GM06990 (cell line): Measurements from ENCODE around the gene BOD1L1.
"Not testable (repeated sequence)": the region's sequence is repeated elsewhere in the genome, so short reads cannot be mapped to it uniquely, and the experiment has no call there.

Experiments used
- DNase-seq: peaks from one replicate; pipeline ENCODE4 v3.0.0-alpha.2; 2011; ENCODE audit not compliant: insufficient read length; ENCODE audit errors: extremely low read depth
- H3K27me3 ChIP-seq: replicated peaks from 2 replicates; pipeline ENCODE4 v1.6.0; 2011; ENCODE audit warnings: low read length; ENCODE audit not compliant: control insufficient read depth, insufficient read depth
- H3K36me3 ChIP-seq: 2 replicates; pipeline ENCODE4 v1.5.1; 2011; ENCODE audit warnings: low read length; ENCODE audit not compliant: control insufficient read depth, insufficient read depth
- H3K4me3 ChIP-seq: replicated peaks from 2 replicates; pipeline ENCODE4 v1.5.1; 2011; ENCODE audit warnings: low read depth, mild to moderate bottlenecking, control low read depth, low read length
- CTCF ChIP-seq: IDR thresholded peaks from 2 replicates; pipeline ENCODE4 v1.5.1; 2011; ENCODE audit warnings: low read length, control low read depth, mild to moderate bottlenecking, inconsistent platforms; ENCODE audit not compliant: insufficient read depth, poor library complexity, severe bottlenecking

BOD1L1 gene

DNA sequence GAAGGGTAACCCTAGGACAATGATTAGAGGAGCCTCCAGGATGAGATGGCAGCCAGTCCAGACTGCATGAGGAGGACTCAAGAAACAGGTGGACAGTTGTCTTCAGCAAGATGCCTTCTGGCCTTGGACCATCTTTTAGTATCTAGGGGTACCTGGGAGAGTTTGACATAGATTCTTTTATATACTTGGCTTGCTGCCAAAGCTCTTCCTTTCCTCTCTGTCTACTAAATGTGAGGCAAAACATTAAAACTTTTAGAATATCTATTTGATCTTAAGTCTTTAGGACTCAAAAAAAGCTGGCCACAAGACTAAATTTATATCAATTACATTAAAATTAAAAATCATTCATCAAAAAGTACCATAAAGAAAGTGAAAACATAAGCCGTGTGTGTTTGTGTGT, 64.6 kb downstream of the BOD1L1 start:
- no peak for TF ChIP-seq CTCF
- DNase-seq, result no peak
- Histone ChIP-seq H3K4me3 (no peak overlapping the region), H3K27me3 (no peaks in the 10 kb centered on the region), H3K36me3 (no peaks in the 10 kb centered on the region)

- no peak overlapping the region for H3K4me3 ChIP-seq
- TF ChIP-seq CTCF, result no peak
- no peak for DNase-seq
Observed at GRCh38 chr4:13561673-13562072, 65.9 kb downstream of the BOD1L1 start.

GRCh38 chr4:13560111-13560510, 67.4 kb downstream of the BOD1L1 start:
- DNase-seq, H3K4me3 ChIP-seq, H3K36me3 ChIP-seq, H3K27me3 ChIP-seq: not testable (repeated sequence)

More at GRCh38 chr4:13561673-13562072, 65.9 kb downstream of the BOD1L1 start:
- Histone ChIP-seq H3K27me3 (no peaks in the 10 kb centered on the region), H3K36me3 (no peaks in the 10 kb centered on the region)

GRCh38 chr4:13559413-13559812, 68.1 kb downstream of the BOD1L1 start:
- no peak for DNase-seq
- TF ChIP-seq CTCF, result no peak

DNA sequence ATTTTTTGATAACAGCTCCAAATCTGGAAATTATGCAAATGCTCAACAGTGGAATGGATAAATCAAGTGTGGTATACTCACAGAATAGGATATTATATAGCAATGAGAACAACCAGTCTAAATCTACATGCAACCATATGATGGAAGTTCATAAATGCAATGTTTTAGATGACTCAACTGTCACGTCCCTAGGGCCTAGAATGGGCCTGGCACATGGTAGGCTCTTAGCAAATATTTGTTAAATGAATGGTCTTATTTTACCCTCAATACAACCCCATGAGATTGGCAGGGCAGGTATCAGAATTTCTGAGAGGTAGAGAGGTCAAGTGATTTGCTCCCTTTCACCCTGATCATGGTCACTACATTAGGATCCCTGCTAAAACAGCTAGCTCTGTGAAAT, 68.6 kb downstream of the BOD1L1 start:
- TF ChIP-seq CTCF, result no peak
- no peak for DNase-seq
- H3K36me3 ChIP-seq, result no peaks in the 10 kb centered on the region
- no peak overlapping the region for H3K4me3 ChIP-seq
- H3K27me3 ChIP-seq, result no peaks in the 10 kb centered on the region

More at GRCh38 chr4:13559413-13559812, 68.1 kb downstream of the BOD1L1 start:
- no peak overlapping the region for H3K4me3 ChIP-seq
- no peaks in the 10 kb centered on the region for H3K36me3 ChIP-seq
- no peaks in the 10 kb centered on the region for H3K27me3 ChIP-seq

DNA sequence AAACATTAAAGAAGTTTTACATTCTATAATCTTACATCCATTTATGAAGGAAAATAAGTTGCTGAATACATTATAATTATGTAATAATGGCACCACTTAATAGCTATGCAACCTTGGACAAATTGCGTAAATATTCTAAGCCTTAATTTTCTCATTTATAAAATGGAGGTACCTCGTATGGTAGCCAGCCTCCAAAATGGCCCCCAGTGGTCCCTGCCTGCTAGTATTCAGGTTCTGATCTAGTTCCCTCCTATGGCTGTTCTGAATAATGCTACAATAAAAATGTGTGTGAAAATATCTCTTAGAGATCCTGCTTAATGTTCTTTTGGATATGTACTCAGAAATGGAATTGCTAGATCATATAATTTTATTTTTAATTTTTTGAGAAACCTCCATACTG, 72.2 kb downstream of the BOD1L1 start:
- TF ChIP-seq CTCF, result no peak
- Histone ChIP-seq H3K36me3 (no peaks in the 10 kb centered on the region), H3K4me3 (no peak overlapping the region), H3K27me3 (no peaks in the 10 kb centered on the region)
- DNase-seq, result no peak
